Keratinocyte (primary cell): ENCODE data around the gene LOC128125822.

ENCODE experiments used
- CTCF ChIP-seq, 3 experiments: IDR thresholded peaks in 1 of 3; conservative IDR thresholded peaks in 1 of 3; optimal IDR thresholded peaks in 1 of 3; 2 replicates in 2 of 3; 3 replicates in 1 of 3; pipeline versions ENCODE3 to v1.5.1; 2011; ENCODE audit warnings: low read length in 3 of 3, mild to moderate bottlenecking in 3 of 3, moderate library complexity in 2 of 3, control low read depth in 1 of 3, inconsistent platforms in 1 of 3; ENCODE audit not compliant: insufficient read depth in 2 of 3; ENCODE audit errors: extremely low read depth in 1 of 3
- EZH2 ChIP-seq: IDR thresholded peaks from one replicate; pipeline ENCODE4 v1.6.1; 2012; ENCODE audit warnings: inconsistent platforms, mild to moderate bottlenecking, low read length, moderate library complexity

- TF ChIP-seq CTCF (optimal IDR thresholded peaks at IDR 0.05 in 1 of 3, IDR thresholded peaks at IDR 0.05 in 1 of 3, conservative IDR thresholded peaks at IDR 0.05 in 1 of 3; ENCODE audit: extremely low read depth in 1 of 3, insufficient read depth in 2 of 3, low read length in 3 of 3): no peak
- no peak for TF ChIP-seq EZH2
Measured at GRCh38 chr6:63553208-63553607, 19.1 kb upstream of the LOC128125822 start.
